B cell (primary cell): ENCODE results near the gene PWWP2B. TPM values are rescaled to one million over a fixed set of nuclear protein-coding genes. Genes with fewer than 3 reads are reported as not detected.

ENCODE experiments used
- ATAC-seq: fragments of 200-7000 bp; cut with Tn5 transposase; one replicate; pipeline ENCODE4 v1.10.0; 2021; ENCODE audit warnings: low read depth, mild to moderate bottlenecking, moderate number of reproducible peaks, moderate library complexity
- CTCF ChIA-PET: fragments of 350-600 bp; sonication (Branson Sonifier 250); formaldehyde crosslinking; loops from one replicate; lab custom pipeline; 2021; ENCODE audit warnings: antibody characterized with exemption, inconsistent platforms; lab: Charles Lee
- POLR2A ChIA-PET: fragments of 350-600 bp; sonication (Branson Sonifier 250); formaldehyde crosslinking; loops from one replicate; lab custom pipeline; 2021; ENCODE audit warnings: antibody characterized with exemption; lab: Charles Lee
- DNase-seq: peaks from one replicate; pipeline ENCODE4 v3.0.0; 2013
- H2AFZ ChIP-seq: 2 replicates; pipeline ENCODE4 v1.6.1; 2012; ENCODE audit warnings: mild to moderate bottlenecking, low read depth, low read length; ENCODE audit not compliant: insufficient read depth, poor library complexity, severe bottlenecking
- H3K27ac ChIP-seq, 2 donors: 1 replicate in 1 of 2; 2 replicates in 1 of 2; pipeline ENCODE4 v1.5.1; 2012 to 2013; ENCODE audit warnings: low read length in 2 of 2, mild to moderate bottlenecking in 2 of 2, moderate library complexity in 1 of 2
- H3K27me3 ChIP-seq, 4 experiments: fragments of 200-600 bp in 1 of 4; sonication (generic) in 1 of 4; replicated peaks in 1 of 4; 1 replicate in 2 of 4; 2 replicates in 2 of 4; pipeline versions ENCODE4 v1.6.1 to v1.7.0; 2013 to 2016; ENCODE audit warnings: low read length in 3 of 4, mild to moderate bottlenecking in 2 of 4, mixed read lengths in 1 of 4, moderate library complexity in 1 of 4; ENCODE audit not compliant: insufficient read depth in 4 of 4, control insufficient read depth in 3 of 4; ENCODE audit errors: control extremely low read depth in 1 of 4
- H3K36me3 ChIP-seq, 2 experiments: replicated peaks in 1 of 2; 1 replicate in 1 of 2; 2 replicates in 1 of 2; pipeline versions ENCODE4 v1.6.1 to v1.7.1; 2013; ENCODE audit warnings: low read length in 1 of 2; ENCODE audit not compliant: insufficient read depth in 2 of 2, control insufficient read depth in 1 of 2; ENCODE audit errors: control extremely low read depth in 1 of 2, extremely low read depth in 1 of 2
- H3K4me1 ChIP-seq, 2 donors: fragments of 200-600 bp in 1 of 2; sonication (generic) in 1 of 2; 1 replicate in 1 of 2; 2 replicates in 1 of 2; pipeline versions ENCODE4 v1.5.1 to v1.6.1; 2013 to 2017; ENCODE audit warnings: low read length in 2 of 2; ENCODE audit not compliant: control insufficient read depth in 2 of 2, insufficient read depth in 2 of 2
- H3K4me2 ChIP-seq: replicated peaks from 2 replicates; pipeline ENCODE3; 2012; ENCODE audit warnings: mild to moderate bottlenecking, low read depth, low read length; ENCODE audit not compliant: poor library complexity, severe bottlenecking
- H3K4me3 ChIP-seq, 5 experiments: fragments of 200-600 bp in 1 of 5; sonication (generic) in 1 of 5; 1 replicate in 3 of 5; 2 replicates in 2 of 5; pipeline versions ENCODE4 v1.5.1 to v1.7.0; 2011 to 2016; ENCODE audit warnings: low read length in 4 of 5, mild to moderate bottlenecking in 4 of 5, low read depth in 2 of 5, control low read depth in 1 of 5, moderate library complexity in 1 of 5; ENCODE audit not compliant: insufficient read depth in 1 of 5; ENCODE audit errors: control extremely low read depth in 1 of 5, extremely low read depth in 1 of 5
- H3K79me2 ChIP-seq: fragments of 200-600 bp; sonication (generic); one replicate; pipeline ENCODE4 v1.6.0; 2016; ENCODE audit warnings: low read length; ENCODE audit not compliant: control insufficient read depth, insufficient read depth
- H3K9ac ChIP-seq: fragments of 200-600 bp; sonication (generic); 2 replicates; pipeline ENCODE4 v1.6.1; 2017; ENCODE audit warnings: mild to moderate bottlenecking, low read length, moderate library complexity
- H3K9me3 ChIP-seq, 3 donors: one replicate each; pipeline versions ENCODE4 v1.6.1 to v1.7.1; 2013; ENCODE audit warnings: low read length in 2 of 3; ENCODE audit not compliant: control insufficient read depth in 2 of 3, insufficient read depth in 1 of 3; ENCODE audit errors: control extremely low read depth in 1 of 3
- H4K20me1 ChIP-seq: 2 replicates; pipeline ENCODE4 v1.6.0; 2012; ENCODE audit warnings: mild to moderate bottlenecking, low read length; ENCODE audit not compliant: insufficient read depth, control insufficient read depth, poor library complexity, severe bottlenecking
- H3K27ac Mint-ChIP-seq: one replicate; pipeline ENCODE4 v1.8.0; 2021; ENCODE audit warnings: mixed read lengths
- H3K27me3 Mint-ChIP-seq: one replicate; pipeline ENCODE4 v1.8.0; 2021; ENCODE audit warnings: mixed read lengths
- H3K4me1 Mint-ChIP-seq: one replicate; pipeline ENCODE4 v1.8.0; 2021; ENCODE audit warnings: mixed read lengths
- H3K4me3 Mint-ChIP-seq: one replicate; pipeline ENCODE4 v1.8.0; 2021; ENCODE audit warnings: mixed read lengths
- H3K9me3 Mint-ChIP-seq: one replicate; pipeline ENCODE4 v1.8.0; 2022; ENCODE audit warnings: mixed read lengths; ENCODE audit not compliant: insufficient read depth
- EZH2 ChIP-seq: IDR thresholded peaks from 2 replicates; pipeline ENCODE4 v1.6.1; 2012; ENCODE audit warnings: borderline replicate concordance, low read depth, mild to moderate bottlenecking, moderate library complexity, low read length; ENCODE audit not compliant: insufficient read depth, poor library complexity, severe bottlenecking
- WGBS: methylation state at CpG from one replicate; pipeline ENCODE4 v1.1.5; 2013; ENCODE audit warnings: missing lambda C conversion rate; ENCODE audit not compliant: insufficient coverage; 5-methylcytosine and 5-hydroxymethylcytosine counted together
- intact Hi-C: fragments of 100-400 bp; cut with micrococcal nuclease; formaldehyde crosslinking; loops from one replicate; pipeline ENCODE4 v1.10.0; 2022
- polyA plus RNA-seq: library from polyadenylated mRNA; depleted of rRNA; stranded (reverse); fragments of >200 nt; gene quantifications from 2 replicates; pipeline ENCODE4 v1.2.3, GENCODE V29; 2012
- total RNA-seq, 2 donors: library from RNA; stranded (reverse); fragments of 120-200 nt in 1 of 2; gene quantifications; 1 replicate in 1 of 2; 2 replicates in 1 of 2; pipeline versions ENCODE4 v1.2.3 to v1.2.4, GENCODE V29; 2013 to 2022
- TF ChIP-seq, protein P1 (sequence below): fragments of 200-600 bp; IDR thresholded peaks from one replicate; pipeline ENCODE4 v1.8.0; 2022; ENCODE audit warnings: antibody characterized with exemption, mild to moderate bottlenecking

The PWWP2B gene
- total and polyA plus RNA-seq, 2 donors (not counting 1 experiment from before 2014, with no cell fraction given) = 13.6 to 34.4 TPM

DNA sequence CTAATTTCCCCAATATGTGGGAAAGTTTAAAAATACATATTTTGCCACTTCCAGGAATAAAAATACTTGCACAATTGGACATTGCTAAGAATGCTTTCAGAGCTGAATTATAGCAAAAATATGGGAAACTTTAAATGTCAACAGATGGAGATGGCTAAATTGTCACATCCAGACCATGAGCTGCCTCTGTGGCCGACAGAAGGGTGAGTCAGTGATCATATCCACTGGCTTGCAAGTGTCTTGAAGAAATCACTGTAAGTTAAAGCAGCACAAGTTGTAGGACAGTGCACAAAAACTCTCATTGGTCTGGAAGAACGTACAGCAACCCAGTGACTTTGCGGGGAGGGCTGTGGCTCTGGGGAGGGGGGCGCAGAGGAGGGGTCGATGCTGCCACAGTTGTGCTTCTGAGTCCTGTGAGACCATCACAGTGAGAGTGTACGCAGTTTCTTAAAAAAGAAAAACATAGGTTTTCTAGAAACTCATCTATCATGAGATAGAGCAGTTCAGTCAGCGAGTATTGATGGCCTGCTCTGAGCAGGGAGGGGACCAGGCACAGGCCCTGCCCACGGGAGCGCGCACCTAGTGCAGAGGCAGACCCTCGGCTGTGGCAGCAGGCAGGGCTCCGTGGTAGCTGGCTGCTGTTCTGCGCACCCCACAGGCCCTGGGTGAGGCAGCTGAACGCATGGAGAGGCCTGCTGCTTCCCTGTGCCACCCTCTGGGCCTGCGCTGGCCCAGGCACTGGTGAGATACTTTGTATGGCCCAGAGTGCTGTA lies 39.5 kb upstream of the PWWP2B start:
- Histone ChIP-seq H3K4me3 (no peak overlapping the region), H3K79me2 (no peaks in the 10 kb centered on the region), H3K36me3 (no peaks in the 10 kb centered on the region), H3K27me3 (no peaks in the 10 kb centered on the region), H3K9ac (no peak overlapping the region), H2AFZ (no peak overlapping the region), H4K20me1 (no peaks in the 10 kb centered on the region), H3K4me1 (peaks cover 0 to 7% of the 10 kb centered on the region in 2 donors), H3K27ac (no peak overlapping the region), H3K9me3 (no peaks in the 10 kb centered on the region), H3K4me2 (no peak overlapping the region)
- Mint-ChIP-seq H3K27ac (no peak overlapping the region), H3K9me3 (no peaks in the 10 kb centered on the region), H3K4me3 (no peak overlapping the region), H3K27me3 (no peaks in the 10 kb centered on the region), H3K4me1 (peaks cover 5% of the 10 kb centered on the region)
- ChIA-PET CTCF (interaction anchor here (0.9 kb wide), 1 partner anchor 76 kb away, joined by 3 read pairs; no protein-coding TSS in a partner anchor), POLR2A (no interaction called here)
- intact Hi-C loops = no loop called here
- DNase-seq (no peak), ATAC-seq (no peak)
- 99% methylated on average over 14 of the region's 15 CpGs for WGBS
- TF ChIP-seq EZH2 = no peak
- TF ChIP-seq, protein P1, sequence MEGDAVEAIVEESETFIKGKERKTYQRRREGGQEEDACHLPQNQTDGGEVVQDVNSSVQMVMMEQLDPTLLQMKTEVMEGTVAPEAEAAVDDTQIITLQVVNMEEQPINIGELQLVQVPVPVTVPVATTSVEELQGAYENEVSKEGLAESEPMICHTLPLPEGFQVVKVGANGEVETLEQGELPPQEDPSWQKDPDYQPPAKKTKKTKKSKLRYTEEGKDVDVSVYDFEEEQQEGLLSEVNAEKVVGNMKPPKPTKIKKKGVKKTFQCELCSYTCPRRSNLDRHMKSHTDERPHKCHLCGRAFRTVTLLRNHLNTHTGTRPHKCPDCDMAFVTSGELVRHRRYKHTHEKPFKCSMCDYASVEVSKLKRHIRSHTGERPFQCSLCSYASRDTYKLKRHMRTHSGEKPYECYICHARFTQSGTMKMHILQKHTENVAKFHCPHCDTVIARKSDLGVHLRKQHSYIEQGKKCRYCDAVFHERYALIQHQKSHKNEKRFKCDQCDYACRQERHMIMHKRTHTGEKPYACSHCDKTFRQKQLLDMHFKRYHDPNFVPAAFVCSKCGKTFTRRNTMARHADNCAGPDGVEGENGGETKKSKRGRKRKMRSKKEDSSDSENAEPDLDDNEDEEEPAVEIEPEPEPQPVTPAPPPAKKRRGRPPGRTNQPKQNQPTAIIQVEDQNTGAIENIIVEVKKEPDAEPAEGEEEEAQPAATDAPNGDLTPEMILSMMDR = no peak

DNA sequence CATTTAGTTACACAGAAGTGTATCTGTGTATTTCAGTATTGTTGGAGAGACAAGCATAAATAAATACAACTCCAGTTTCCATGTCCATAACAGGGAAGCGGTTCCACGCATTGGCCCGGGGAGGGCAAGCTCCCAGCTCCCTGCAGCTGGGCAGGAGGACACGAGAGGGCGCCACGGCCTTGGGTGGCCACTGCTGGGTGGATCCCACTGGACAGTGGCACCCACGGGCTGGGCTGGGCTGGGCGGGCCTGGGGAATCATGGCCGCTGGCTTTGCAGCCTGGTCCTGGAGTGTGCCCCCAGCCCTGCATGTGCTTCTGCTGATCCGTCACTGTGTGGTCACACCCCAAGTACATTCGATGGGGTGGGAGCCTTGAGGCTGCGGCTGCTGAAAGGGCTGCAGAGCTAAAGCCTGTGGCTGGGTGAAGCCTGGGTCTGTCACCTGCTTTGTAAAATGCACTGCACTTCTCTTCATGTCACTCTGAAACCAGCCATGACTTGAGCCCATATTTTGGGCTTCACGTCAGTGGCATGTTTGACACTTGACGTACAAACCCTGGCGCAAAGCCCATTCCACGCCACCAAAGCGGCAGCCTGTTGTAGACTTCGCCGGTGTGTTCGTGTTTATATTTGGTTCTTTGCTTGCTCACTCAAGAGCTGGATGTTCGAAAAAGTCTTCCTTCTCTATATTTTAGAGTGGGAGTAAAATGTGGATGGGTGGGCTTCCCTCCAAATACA lies 37.5 kb upstream of the PWWP2B start:
- Mint-ChIP-seq H3K9me3 (no peaks in the 10 kb centered on the region), H3K27ac (no peak overlapping the region), H3K27me3 (no peaks in the 10 kb centered on the region), H3K4me1 (no peaks in the 10 kb centered on the region), H3K4me3 (no peak overlapping the region)
- H3K36me3 ChIP-seq = no peaks in the 10 kb centered on the region
- ChIA-PET CTCF (interaction anchor here (0.7 to 1.1 kb wide), 2 partner anchors 16 to 21 kb away, joined by 3 read pairs; no protein-coding TSS in a partner anchor), POLR2A (no interaction called here)
- H3K27me3 ChIP-seq = no peaks in the 10 kb centered on the region
- H3K4me2 ChIP-seq = no peak overlapping the region
- H2AFZ ChIP-seq = no peak overlapping the region
- H3K27ac ChIP-seq = no peak overlapping the region
- no peaks in the 10 kb centered on the region for H3K4me1 ChIP-seq
- DNase-seq = no peak
- H3K9ac ChIP-seq = no peak overlapping the region
- 98% methylated on average over 12 of the region's 21 CpGs for WGBS
- peaks cover 0 to 4% (median 0%) of the 10 kb centered on the region in 3 donors for H3K9me3 ChIP-seq
- intact Hi-C loops = no loop called here
- no peaks in the 10 kb centered on the region for H4K20me1 ChIP-seq
- no peaks in the 10 kb centered on the region for H3K79me2 ChIP-seq
- H3K4me3 ChIP-seq = no peak overlapping the region
- TF ChIP-seq EZH2 = no peak
- TF ChIP-seq, protein P1 = no peak
- no peak for ATAC-seq
